Fibroblast of skin of right biceps (primary cell): Measurements from ENCODE around the gene COMMD2.

Experiments
- DNase-seq: peaks from one replicate; pipeline ENCODE4 v3.0.0-alpha.2; 2013

The COMMD2 gene

GRCh38 chr3:149753717-149754116 lies 1.4 kb upstream of the COMMD2 start:
- DNase-seq: no peak

GRCh38 chr3:149752788-149753136 lies 473 bp upstream of the COMMD2 start:
- no peak for DNase-seq

DNA sequence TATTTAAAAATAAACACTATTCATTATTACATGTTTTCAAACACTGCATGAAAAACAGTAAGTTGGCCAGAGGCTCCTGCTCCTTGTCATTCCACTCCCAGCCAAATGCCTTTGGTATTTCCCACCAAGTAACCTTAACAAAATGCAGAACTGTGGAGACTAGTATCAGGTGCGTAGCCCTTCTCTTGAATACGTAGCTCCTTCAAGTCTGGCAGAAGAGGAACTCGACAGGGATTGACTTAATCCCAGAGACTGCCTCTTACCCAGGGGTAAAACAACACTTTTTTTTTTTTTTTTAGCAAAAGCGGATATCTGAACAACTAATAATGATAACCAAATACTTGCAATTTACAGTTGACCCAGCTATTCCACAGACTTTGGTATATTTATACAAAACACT lies 738 bp downstream of the COMMD2 start:
- no peak for DNase-seq

- DNase-seq: no peak
Measured at GRCh38 chr3:149744606-149745005, 7.7 kb downstream of the COMMD2 start.

DNA sequence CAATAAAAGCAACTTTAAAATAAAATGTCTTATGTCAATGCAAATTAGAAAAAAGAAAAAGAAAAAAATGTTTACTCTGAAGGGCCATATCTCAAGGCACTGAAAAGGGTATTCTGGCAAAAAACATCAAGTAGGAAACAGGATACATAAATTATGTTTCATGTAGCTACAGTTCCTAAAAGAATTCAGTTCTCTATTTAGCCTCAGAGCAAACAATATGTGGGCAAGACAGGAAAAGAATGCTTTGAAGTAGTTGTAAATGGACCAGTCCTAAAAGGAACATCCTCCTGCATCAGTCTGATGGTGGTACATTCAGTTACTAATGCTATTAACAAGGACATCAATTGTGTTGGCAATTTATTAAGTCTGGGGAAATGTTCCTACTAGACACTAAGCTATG lies 8.1 kb downstream of the COMMD2 start:
- DNase-seq: no peak

DNA sequence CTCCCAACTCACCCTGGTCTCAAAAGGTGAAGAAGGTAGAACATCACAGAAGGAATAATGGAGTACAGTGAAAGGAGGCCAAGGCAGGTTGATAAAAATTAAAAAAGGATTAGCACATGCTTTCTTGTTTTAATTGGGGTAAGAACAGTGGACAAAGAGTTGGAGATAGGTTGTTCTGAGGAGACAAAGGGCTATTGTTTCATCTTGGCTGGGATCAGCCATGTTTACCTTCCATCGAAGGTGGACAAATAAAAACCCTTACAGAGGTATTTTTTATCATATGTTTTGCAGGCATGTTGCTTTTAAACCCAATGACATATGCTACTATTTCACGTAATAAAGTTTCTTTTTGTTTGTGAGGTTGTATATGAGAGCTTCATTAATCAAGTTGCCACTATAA lies 12.9 kb downstream of the COMMD2 start:
- DNase-seq: no peak

DNA sequence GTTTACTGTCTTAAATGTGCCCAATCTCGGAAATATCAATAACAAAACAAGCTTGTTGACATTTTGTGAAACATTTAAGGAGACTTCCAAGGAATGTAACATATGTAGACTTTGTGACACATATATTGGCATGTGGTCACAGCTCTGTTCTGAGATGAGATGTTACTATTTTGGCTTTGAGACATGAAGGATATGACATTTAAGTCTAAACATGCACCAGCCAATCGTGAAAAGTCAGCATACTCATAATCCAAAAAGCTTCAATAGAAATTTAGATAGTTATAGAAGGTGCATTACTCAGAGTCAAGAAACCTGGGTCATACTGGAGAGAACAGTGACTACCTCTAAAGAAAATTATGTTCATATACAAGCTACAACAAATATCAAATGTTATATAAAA lies 13.4 kb downstream of the COMMD2 start:
- DNase-seq: no peak

GRCh38 chr3:149736953-149737205 lies 15.4 kb downstream of the COMMD2 start:
- DNase-seq: no peak

DNA sequence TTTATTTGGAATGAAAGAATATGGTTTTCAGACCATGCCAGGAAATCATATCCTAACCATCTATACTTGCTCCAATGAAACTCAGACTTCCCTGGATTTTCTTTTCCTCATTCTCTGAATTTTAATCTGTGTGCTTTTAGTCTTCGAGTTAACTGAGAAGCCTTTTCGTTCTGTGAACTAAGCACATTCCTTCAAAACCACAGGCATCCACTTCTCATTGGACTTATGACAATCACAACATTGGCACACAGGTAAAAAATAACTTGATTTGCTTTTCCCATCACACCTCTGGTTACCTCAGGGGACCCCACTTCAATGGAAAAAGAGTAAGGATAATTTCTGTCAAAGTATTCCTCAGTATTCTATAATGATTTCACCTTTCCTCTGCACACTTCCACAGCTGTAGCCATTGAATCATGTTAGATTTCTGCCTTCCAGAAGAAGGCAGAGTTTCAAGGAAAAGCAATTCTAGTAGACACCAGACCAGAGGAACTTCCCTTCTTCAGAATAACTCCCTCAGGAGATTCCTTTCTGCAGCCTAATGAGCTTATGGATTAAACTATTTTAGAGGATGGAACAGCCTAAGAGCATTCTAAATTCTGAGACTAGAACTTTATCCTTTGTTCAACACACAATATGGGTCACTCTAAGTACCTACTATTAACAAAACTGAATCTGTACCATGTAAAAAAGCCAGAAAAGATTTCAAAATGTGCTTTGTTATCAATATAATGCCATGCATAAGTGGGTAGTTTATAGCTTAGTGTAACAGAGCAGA lies 15.9 kb downstream of the COMMD2 start:
- peak; percentile 64 for DNase-seq

DNA sequence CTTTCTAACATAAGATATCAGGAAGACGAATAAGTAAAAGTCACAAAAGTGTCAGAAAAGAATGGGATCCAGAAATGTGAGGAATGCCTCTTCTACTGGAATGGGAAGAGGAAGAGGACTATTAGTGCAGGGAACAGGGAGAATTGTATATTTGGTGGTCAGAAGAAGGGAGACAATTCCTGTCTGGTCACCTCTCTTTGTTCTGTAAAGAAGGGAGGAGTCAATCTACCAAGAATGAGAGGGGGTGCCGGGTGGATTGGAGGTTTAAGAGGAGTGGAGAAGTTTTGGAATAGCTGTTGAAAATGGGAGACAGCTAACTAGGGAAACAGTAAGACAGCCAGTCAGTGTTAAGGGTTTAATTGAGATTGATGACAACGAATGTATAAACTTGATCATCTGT lies 20.1 kb downstream of the COMMD2 start:
- no peak for DNase-seq

DNA sequence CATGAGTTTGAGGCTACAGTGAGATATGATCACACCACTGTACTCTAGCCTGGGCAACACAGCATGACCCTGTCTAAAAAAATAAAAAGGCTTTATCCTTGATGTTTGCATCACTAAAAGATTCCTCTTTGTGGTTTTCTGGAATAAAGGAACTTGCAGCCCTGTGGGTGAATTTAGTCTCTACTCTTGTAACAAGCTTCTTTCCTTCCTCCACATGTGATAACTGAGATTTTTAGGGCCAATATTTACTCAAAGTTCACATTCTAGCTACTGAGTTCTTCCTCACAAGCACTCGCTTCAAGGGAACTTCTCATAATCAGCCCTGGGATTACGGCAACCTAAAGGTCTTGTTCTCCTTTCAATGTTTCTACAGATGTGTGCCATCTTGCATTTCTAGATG lies 24.6 kb downstream of the COMMD2 start:
- no peak for DNase-seq

- DNase-seq: peak; percentile 53
Measured at GRCh38 chr3:149726716-149727407, 25.4 kb downstream of the COMMD2 start.

- no peak for DNase-seq
Measured at GRCh38 chr3:149723781-149724180, 28.5 kb downstream of the COMMD2 start.

GRCh38 chr3:149720918-149721317 lies 31.4 kb downstream of the COMMD2 start:
- DNase-seq: no peak

DNA sequence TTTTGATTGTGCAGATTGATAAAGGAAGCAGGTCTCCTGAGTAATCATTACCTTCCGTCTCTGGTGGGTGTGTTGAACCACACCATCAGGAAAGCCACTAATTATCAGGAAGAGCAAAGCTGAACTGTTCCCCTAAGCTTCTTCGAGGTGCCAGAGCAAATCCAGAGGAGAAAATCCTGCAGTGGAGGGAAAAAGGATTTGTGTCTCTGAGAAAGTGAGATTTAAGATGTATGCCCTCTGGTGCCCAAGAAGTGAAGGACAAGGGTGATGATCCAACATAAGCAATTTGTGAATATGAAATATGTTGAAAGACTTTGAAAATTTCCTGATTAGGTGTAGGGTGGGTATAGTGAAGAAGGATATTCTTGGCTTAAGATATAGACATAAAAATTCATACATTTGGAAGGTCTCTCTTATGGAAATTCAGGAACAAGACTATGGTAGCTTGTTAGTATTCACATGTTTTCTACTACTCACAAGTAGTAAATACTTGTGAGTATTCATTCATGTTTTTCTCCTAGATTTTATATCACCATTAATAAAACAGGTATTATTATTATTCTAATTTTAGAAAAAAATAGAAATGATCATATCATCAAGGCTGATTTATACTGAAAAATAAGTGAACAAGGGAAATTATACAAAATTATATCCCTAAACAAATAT lies 34.8 kb downstream of the COMMD2 start:
- DNase-seq: peak; percentile 73

DNA sequence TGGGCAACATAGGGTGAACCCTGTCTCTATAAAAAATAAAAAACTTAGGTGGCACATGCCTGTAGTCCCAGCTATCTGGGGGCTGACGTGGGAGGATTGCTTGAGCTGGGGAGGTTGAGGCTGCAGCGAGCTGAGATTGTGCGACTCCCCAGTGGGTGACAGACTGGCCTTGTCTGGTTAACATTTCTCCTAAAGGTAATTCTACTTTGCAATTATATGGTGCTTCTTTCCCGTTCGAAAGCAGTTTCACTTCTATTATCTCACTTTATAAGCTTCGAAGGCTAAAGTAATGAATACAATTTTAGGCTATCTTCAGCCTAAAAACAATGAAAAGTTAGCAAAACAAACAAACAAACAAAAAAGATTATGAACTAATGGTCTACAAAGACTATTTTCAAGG lies 35.3 kb downstream of the COMMD2 start:
- no peak for DNase-seq

DNA sequence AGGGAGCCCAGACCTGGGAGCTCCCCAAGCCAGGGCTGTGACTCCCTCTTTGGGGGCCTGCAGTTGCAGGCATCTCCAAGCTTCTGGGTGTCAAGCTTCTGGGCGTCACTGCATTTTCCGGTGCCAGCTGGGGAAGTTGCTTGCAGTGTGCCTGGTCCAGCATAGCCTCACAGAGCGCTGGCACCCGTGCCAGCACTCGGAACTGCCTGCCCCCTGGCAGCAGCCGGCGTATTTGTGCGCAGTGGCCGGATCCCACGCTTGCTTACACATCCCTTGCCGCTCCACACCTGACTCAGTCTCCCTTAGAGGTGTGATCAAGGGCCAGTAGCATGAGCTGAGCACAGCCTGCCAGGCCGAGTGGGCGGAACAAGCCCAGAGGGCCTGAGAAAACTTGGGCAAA lies 37.0 kb downstream of the COMMD2 start:
- no peak for DNase-seq

- no peak for DNase-seq
Measured at GRCh38 chr3:149713730-149714654, 38.3 kb downstream of the COMMD2 start.

- no peak for DNase-seq
Measured at GRCh38 chr3:149706905-149707304, 45.4 kb downstream of the COMMD2 start.

GRCh38 chr3:149705416-149705815 lies 46.9 kb downstream of the COMMD2 start:
- DNase-seq: no peak

- peak; percentile 72 for DNase-seq
Measured at GRCh38 chr3:149703466-149703865, 48.8 kb downstream of the COMMD2 start.

DNA sequence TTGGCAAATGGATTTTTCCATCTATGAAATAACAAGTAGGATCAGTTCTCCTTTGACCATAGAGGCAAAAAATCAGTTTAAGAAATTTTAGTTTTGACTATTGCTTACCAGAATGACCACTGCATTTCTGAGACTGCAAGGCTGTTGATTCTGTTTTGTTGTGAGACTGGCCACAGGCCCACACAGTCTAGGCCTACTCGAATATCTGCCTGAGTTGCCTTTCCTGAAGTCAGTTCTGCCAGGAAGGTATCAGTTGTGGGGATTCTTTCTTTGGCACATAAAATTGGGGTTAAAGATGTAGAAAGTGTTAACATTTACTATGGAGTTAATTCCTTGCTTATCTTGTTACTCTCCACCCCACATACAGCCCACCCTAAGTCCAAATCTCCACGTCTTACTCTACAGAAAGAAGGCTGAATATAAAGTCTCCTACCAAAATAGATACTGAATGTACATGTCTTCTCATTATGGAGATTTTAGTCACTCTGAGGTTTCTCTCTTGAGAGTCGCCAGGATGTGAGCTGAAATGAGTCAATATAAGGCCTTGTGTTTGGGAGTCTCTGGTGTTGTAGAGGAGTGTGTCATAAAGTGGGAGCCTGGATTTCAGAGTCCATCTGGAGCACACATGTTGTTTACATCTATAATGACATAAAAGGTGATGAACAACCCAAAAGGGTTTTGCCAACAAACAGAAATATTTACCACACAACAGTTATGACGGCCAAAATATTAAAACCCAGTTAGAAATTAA lies 49.4 kb downstream of the COMMD2 start:
- peak; percentile 95 for DNase-seq

- peak; percentile 40 for DNase-seq
Measured at GRCh38 chr3:149701977-149702350, 50.3 kb downstream of the COMMD2 start.
